ENCODE data around the gene POP4. TPM values are rescaled to one million over a fixed set of nuclear protein-coding genes. Genes with fewer than 3 reads are reported as not detected.
"Not testable (repeated sequence)": the region's sequence is repeated elsewhere in the genome, so short reads cannot be mapped to it uniquely, and the experiment has no call there.

The POP4 gene
- total RNA-seq, 2 experiments from 2014 or later, result 101 to 136 TPM

- Mint-ChIP-seq H3K4me1 (peaks cover 51% of the 10 kb centered on the region), H3K27ac (peak overlapping the region; percentile 63), H3K27me3 (no peaks in the 10 kb centered on the region), H3K4me3 (peak overlapping the region; percentile 20), H3K9me3 (ENCODE audit: low read depth) (no peaks in the 10 kb centered on the region), H3K36me3 (ENCODE audit: low read depth) (no peaks in the 10 kb centered on the region)
- DNase-seq (peak; percentile 65), ATAC-seq (peak; percentile 53)
- CTCF ChIA-PET, result interaction anchor here (0.7 to 9.7 kb wide), 9 partner anchors 12 to 185 kb away, joined by 3 to 66 read pairs (median 6); no protein-coding TSS in a partner anchor
- intact Hi-C loops (cut with DNase I, micrococcal nuclease), result loop anchor here (1.0 to 2.0 kb wide), 4 partner anchors 43 to 64 kb away; partner anchors contain the start of gene PLEKHF1 (in 1 of the 2)
- POLR2A ChIA-PET, result interaction anchor here (1.3 kb wide), 1 partner anchor 38 kb away, joined by 3 read pairs; no protein-coding TSS in a partner anchor
These were observed 16.3 kb downstream of the POP4 start for GRCh38 chr19:29622166-29623070.

- ChIA-PET CTCF (interaction anchor here (0.6 to 9.7 kb wide), 8 partner anchors 13 to 92 kb away, joined by 3 to 66 read pairs (median 4); no protein-coding TSS in a partner anchor), POLR2A (interaction anchor here (1.3 kb wide), 1 partner anchor 37 kb away, joined by 3 read pairs; no protein-coding TSS in a partner anchor)
- peak; percentile 87 for ATAC-seq
- Mint-ChIP-seq H3K36me3 (ENCODE audit: low read depth) (no peaks in the 10 kb centered on the region), H3K4me3 (peak overlapping the region; percentile 70), H3K4me1 (peaks cover 51% of the 10 kb centered on the region), H3K27me3 (no peaks in the 10 kb centered on the region), H3K9me3 (ENCODE audit: low read depth) (no peaks in the 10 kb centered on the region), H3K27ac (peak overlapping the region; percentile 79)
- DNase-seq, result peak; percentile 87
- intact Hi-C loops (cut with DNase I, micrococcal nuclease), result loop anchor here (1.0 to 2.0 kb wide), 2 partner anchors 41 to 63 kb away; partner anchors contain the start of gene PLEKHF1 (in 1 of the 2)
These were observed 17.8 kb downstream of the POP4 start for GRCh38 chr19:29623726-29624488.

DNA sequence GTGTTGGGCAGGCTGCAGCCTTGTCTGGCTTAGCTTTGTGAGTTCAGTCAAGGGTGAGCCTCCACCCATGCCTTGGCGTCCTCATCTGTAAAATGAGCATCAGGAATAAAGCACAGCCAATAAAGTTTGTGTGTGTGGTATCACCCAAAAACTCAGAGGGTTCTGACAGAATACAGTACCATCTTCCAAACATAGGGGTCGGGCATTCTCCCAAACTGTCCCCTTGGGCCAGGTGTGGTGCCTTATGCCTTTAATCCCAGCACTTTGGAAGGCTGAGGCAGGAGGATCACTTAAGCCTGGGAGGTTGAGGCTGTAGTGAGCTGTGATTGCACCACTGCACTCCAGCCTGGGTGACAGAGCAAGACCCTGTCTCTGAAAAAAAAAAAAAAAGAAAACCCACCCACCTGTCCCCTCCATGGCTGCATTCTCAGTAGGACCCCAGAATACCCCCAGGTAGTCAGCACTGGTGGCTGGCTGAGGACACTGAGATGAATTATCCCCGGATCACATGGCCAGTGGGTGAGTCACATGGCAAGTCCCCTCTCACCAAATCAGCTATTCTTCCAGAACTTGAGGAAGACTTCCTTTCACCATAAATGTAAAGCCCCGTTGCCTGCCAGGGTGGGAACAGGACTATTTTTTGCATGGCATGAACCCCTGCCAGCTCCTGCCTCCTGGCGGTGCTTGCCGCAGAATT is 18.6 kb downstream of the POP4 start:
- intact Hi-C loops (cut with DNase I, micrococcal nuclease), result no loop called here
- Mint-ChIP-seq H3K4me1 (peaks cover 51% of the 10 kb centered on the region), H3K9me3 (ENCODE audit: low read depth) (no peaks in the 10 kb centered on the region), H3K36me3 (ENCODE audit: low read depth) (no peaks in the 10 kb centered on the region), H3K4me3 (peak overlapping the region; percentile 70), H3K27me3 (no peaks in the 10 kb centered on the region), H3K27ac (peak overlapping the region; percentile 79)
- no peak for DNase-seq
- CTCF ChIA-PET, result interaction anchor here (1.0 to 9.7 kb wide), 5 partner anchors 10 to 47 kb away, joined by 3 to 66 read pairs (median 3); no protein-coding TSS in a partner anchor
- POLR2A ChIA-PET, result no interaction called here
- ATAC-seq, result no peak

GRCh38 chr19:29625186-29625651 is 19.1 kb downstream of the POP4 start:
- CTCF ChIA-PET, result interaction anchor here (1.0 to 9.7 kb wide), 3 partner anchors 11 to 43 kb away, joined by 3 to 66 read pairs (median 3); no protein-coding TSS in a partner anchor
- H3K27ac Mint-ChIP-seq, result no peak overlapping the region
- no peaks in the 10 kb centered on the region for H3K36me3 Mint-ChIP-seq (ENCODE audit: low read depth)
- no peak for DNase-seq
- H3K4me3 Mint-ChIP-seq, result no peak overlapping the region
- H3K9me3 Mint-ChIP-seq (ENCODE audit: low read depth), result no peaks in the 10 kb centered on the region
- ATAC-seq, result no peak
- POLR2A ChIA-PET, result no interaction called here
- intact Hi-C loops (cut with DNase I, micrococcal nuclease), result no loop called here
- peaks cover 46% of the 10 kb centered on the region for H3K4me1 Mint-ChIP-seq
- H3K27me3 Mint-ChIP-seq, result no peaks in the 10 kb centered on the region

DNA sequence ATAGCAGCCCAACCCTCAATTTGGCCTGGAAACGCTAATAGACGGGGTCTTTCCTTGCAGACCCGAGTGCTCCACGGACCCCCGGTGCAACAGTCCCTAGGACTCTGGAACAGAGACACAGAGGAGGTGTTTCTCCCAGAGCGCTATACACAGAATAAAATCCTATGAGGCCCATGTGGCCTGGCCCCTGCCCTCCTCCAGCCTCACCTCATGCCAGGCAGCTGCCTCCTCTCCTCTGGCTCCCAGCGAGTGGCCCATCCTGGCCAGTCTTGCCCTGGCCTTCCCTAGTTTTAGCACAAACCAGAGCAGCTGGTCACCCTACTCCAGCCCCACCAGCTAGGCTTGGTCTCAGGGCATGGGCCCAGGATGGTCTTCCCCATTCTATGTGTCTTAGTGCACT is 20.3 kb downstream of the POP4 start:
- DNase-seq (no peak), ATAC-seq (no peak)
- ChIA-PET POLR2A (no interaction called here), CTCF (interaction anchor here (1.1 to 9.7 kb wide), 3 partner anchors 16 to 90 kb away, joined by 3 to 66 read pairs (median 3); no protein-coding TSS in a partner anchor)
- intact Hi-C loops (cut with DNase I, micrococcal nuclease), result no loop called here
- peaks cover 35% of the 10 kb centered on the region for H3K4me1 Mint-ChIP-seq
- H3K36me3 Mint-ChIP-seq (ENCODE audit: low read depth), result no peaks in the 10 kb centered on the region
- H3K9me3 Mint-ChIP-seq (ENCODE audit: low read depth), result no peaks in the 10 kb centered on the region
- H3K27me3 Mint-ChIP-seq, result no peaks in the 10 kb centered on the region
- no peak overlapping the region for H3K4me3 Mint-ChIP-seq
- H3K27ac Mint-ChIP-seq, result no peak overlapping the region

DNA sequence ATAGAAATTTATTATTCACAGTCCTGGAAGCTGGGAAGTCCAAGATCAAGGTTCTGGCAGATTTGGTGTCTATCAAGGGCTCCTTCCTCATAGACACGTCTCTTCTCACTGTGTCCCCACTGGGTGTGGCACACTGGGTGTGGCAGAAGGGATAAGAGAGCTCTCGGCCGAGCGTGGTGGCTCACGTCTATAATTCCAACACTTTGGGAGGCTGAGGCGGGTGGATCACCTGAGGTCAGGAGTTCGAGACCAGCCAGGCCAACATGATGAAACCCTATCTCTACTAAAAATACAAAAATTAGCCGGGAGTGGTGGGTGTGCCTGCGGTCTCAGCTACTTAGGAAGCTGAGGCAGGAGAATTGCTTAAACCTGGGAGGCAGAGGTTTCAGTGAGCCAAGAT is 20.7 kb downstream of the POP4 start:
- H3K36me3 Mint-ChIP-seq (ENCODE audit: low read depth); intact Hi-C loops (cut with DNase I, micrococcal nuclease); DNase-seq; H3K9me3 Mint-ChIP-seq (ENCODE audit: low read depth); H3K27me3 Mint-ChIP-seq; H3K27ac Mint-ChIP-seq; ATAC-seq; H3K4me3 Mint-ChIP-seq: not testable (repeated sequence)
- CTCF ChIA-PET, result interaction anchor here (0.8 to 9.7 kb wide), 5 partner anchors 16 to 90 kb away, joined by 3 to 66 read pairs (median 3); no protein-coding TSS in a partner anchor
- H3K4me1 Mint-ChIP-seq, result peaks cover 30% of the 10 kb centered on the region
- POLR2A ChIA-PET, result interaction anchor here (0.6 kb wide), 1 partner anchor 89 kb away, joined by 6 read pairs; no protein-coding TSS in a partner anchor

DNA sequence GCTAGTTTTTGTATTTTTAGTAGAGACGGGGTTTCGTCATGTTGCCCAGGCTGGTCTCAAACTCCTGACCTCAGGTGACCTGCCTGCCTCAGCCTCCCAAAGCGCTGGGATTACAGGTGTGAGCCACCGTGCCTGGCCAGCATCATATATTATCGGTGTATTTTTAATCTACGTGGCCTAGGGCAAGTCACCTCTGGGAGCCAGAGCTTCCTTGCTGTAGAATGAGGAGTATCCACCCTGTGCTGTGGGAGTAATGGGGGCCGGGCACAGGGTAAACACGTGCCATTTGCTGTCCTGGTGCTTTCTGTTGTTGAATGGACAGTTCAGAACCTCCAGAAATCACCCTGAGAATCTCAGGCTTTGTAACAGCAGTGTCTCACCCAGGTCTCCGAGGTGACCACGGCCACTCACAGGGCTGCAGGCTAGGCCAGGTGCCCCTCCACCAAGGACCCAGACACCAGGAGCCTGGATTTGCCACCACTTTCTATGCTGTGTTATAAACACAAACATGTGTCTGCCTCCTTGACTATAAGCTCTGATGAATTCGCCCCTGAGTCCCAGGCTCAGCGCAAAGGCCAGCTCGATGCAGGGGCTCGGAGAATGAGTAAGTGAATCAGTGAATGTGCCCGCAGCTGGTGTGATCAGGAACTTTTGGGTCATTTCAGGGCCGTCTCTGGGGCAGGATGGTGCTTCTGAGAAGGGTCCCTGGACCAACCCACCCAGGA is 22.7 kb downstream of the POP4 start:
- ATAC-seq (no peak), DNase-seq (no peak)
- H3K36me3 Mint-ChIP-seq (ENCODE audit: low read depth), result no peaks in the 10 kb centered on the region
- CTCF ChIA-PET, result interaction anchor here (1.5 kb wide), 1 partner anchor 65 kb away, joined by 4 read pairs; no protein-coding TSS in a partner anchor
- no peak overlapping the region for H3K4me3 Mint-ChIP-seq
- H3K9me3 Mint-ChIP-seq (ENCODE audit: low read depth), result no peaks in the 10 kb centered on the region
- intact Hi-C loops (cut with DNase I, micrococcal nuclease), result no loop called here
- H3K4me1 Mint-ChIP-seq, result peaks cover 10% of the 10 kb centered on the region
- POLR2A ChIA-PET, result no interaction called here
- H3K27ac Mint-ChIP-seq, result no peak overlapping the region
- no peaks in the 10 kb centered on the region for H3K27me3 Mint-ChIP-seq

- ChIA-PET CTCF (interaction anchor here (0.6 to 1.5 kb wide), 3 partner anchors 20 to 811 kb away, joined by 3 to 4 read pairs (median 4); no protein-coding TSS in a partner anchor), POLR2A (no interaction called here)
- intact Hi-C loops (cut with DNase I, micrococcal nuclease), result no loop called here
- Mint-ChIP-seq H3K27me3 (no peaks in the 10 kb centered on the region), H3K4me3 (no peak overlapping the region), H3K9me3 (ENCODE audit: low read depth) (no peaks in the 10 kb centered on the region), H3K27ac (no peak overlapping the region), H3K4me1 (peaks cover 2% of the 10 kb centered on the region), H3K36me3 (ENCODE audit: low read depth) (no peaks in the 10 kb centered on the region)
- ATAC-seq (no peak), DNase-seq (no peak)
These were observed 23.9 kb downstream of the POP4 start for GRCh38 chr19:29629836-29630534.

DNA sequence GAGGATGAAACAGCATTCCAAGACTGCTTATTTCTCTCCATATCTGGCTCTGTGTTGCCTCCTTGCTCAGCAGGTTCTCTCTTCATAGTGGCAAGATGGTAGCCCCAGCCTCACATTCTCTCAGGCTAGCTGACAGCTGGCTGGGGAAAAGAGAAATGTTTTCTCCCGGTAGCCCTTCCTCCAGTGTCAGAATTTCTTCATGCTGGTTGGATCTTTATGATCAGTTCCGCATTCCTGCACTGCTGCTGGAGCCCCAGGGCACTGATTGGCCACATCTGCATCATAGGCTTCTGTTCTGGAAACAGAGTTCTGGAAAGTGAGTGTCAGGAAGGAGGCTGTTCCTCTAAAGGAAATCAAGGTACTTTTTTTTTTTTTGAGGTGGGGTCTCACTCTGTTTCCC is 24.6 kb downstream of the POP4 start:
- no peaks in the 10 kb centered on the region for H3K9me3 Mint-ChIP-seq (ENCODE audit: low read depth)
- ATAC-seq (no peak), DNase-seq (no peak)
- H3K4me3 Mint-ChIP-seq, result no peak overlapping the region
- H3K4me1 Mint-ChIP-seq, result no peaks in the 10 kb centered on the region
- ChIA-PET POLR2A (no interaction called here), CTCF (interaction anchor here (0.6 to 1.5 kb wide), 2 partner anchors 21 to 34 kb away, joined by 3 to 4 read pairs; partner anchors contain the start of gene PLEKHF1)
- intact Hi-C loops (cut with DNase I, micrococcal nuclease), result no loop called here
- H3K36me3 Mint-ChIP-seq (ENCODE audit: low read depth), result no peaks in the 10 kb centered on the region
- no peaks in the 10 kb centered on the region for H3K27me3 Mint-ChIP-seq
- no peak overlapping the region for H3K27ac Mint-ChIP-seq
